ENCODE measurements around the gene JAZF1.

- no peak for TF ChIP-seq EZH2phosphoT487 (IDR thresholded peaks at IDR 0.05; ENCODE audit: insufficient read depth, low read depth)
- no peak for TF ChIP-seq EZH2 (IDR thresholded peaks at IDR 0.05; ENCODE audit: insufficient read depth, poor library complexity, severe bottlenecking)
Measured at GRCh38 chr7:27866256-27866655, 314.3 kb downstream of the JAZF1 start.

All from GM23248 (cell line).